PFSK-1 (cell line): ENCODE measurements around the gene ROBO1.

Experiments
- POLR2AphosphoS5 ChIP-seq: IDR thresholded peaks from 2 replicates; pipeline ENCODE4 v1.6.1; 2012; ENCODE audit warnings: low read depth, mild to moderate bottlenecking, control low read depth, low read length, moderate library complexity
- TAF1 ChIP-seq: IDR thresholded peaks from 2 replicates; pipeline ENCODE4 v1.6.1; 2012; ENCODE audit warnings: low read length, control low read depth, borderline replicate concordance; ENCODE audit not compliant: insufficient read depth
- TF ChIP-seq, protein P1 (sequence below), 2 experiments: IDR thresholded peaks; 2 replicates each; pipeline versions ENCODE4 v1.6.1 to v1.8.0; 2011 to 2012; ENCODE audit warnings: low read depth in 2 of 2, low read length in 2 of 2, control low read depth in 1 of 2, inconsistent platforms in 1 of 2, mild to moderate bottlenecking in 1 of 2, moderate library complexity in 1 of 2; ENCODE audit not compliant: insufficient read depth in 1 of 2

DNA sequence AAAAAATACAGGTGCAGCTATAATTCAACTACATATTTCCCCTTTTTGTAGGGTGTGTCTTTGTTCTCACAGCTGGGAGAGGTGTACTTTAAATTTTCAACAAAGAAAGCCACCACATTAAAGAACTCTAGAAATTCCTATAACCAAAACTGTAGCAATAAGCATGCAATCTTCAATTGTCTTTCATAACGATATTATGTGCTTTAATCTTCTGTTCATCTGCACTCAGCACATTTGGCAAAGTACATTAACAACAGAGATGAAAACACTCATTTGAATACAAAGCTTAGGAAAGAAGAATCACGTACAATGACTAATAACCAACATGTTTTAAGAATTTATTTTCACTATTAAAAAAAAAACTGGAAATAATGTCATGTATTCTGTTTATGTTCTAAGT is 1025.8 kb downstream of the ROBO1 start:
- TF ChIP-seq POLR2AphosphoS5 (no peak), TAF1 (no peak)
- TF ChIP-seq, protein P1, sequence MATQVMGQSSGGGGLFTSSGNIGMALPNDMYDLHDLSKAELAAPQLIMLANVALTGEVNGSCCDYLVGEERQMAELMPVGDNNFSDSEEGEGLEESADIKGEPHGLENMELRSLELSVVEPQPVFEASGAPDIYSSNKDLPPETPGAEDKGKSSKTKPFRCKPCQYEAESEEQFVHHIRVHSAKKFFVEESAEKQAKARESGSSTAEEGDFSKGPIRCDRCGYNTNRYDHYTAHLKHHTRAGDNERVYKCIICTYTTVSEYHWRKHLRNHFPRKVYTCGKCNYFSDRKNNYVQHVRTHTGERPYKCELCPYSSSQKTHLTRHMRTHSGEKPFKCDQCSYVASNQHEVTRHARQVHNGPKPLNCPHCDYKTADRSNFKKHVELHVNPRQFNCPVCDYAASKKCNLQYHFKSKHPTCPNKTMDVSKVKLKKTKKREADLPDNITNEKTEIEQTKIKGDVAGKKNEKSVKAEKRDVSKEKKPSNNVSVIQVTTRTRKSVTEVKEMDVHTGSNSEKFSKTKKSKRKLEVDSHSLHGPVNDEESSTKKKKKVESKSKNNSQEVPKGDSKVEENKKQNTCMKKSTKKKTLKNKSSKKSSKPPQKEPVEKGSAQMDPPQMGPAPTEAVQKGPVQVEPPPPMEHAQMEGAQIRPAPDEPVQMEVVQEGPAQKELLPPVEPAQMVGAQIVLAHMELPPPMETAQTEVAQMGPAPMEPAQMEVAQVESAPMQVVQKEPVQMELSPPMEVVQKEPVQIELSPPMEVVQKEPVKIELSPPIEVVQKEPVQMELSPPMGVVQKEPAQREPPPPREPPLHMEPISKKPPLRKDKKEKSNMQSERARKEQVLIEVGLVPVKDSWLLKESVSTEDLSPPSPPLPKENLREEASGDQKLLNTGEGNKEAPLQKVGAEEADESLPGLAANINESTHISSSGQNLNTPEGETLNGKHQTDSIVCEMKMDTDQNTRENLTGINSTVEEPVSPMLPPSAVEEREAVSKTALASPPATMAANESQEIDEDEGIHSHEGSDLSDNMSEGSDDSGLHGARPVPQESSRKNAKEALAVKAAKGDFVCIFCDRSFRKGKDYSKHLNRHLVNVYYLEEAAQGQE (IDR thresholded peaks at IDR 0.05; ENCODE audit: insufficient read depth in 1 of 2, low read depth in 2 of 2, low read length in 2 of 2), result no peak
